SHP77 treated with DMSO at 0.1 percent for 48 hours (cell line): ENCODE results near the gene REM1.
"Not testable (repeated sequence)": the region's sequence is repeated elsewhere in the genome, so short reads cannot be mapped to it uniquely, and the experiment has no call there.

Source experiments
- DNase-seq: peaks from one replicate; lab custom pipeline; 2025; lab: John Stamatoyannopoulos, UW

The REM1 gene

DNA sequence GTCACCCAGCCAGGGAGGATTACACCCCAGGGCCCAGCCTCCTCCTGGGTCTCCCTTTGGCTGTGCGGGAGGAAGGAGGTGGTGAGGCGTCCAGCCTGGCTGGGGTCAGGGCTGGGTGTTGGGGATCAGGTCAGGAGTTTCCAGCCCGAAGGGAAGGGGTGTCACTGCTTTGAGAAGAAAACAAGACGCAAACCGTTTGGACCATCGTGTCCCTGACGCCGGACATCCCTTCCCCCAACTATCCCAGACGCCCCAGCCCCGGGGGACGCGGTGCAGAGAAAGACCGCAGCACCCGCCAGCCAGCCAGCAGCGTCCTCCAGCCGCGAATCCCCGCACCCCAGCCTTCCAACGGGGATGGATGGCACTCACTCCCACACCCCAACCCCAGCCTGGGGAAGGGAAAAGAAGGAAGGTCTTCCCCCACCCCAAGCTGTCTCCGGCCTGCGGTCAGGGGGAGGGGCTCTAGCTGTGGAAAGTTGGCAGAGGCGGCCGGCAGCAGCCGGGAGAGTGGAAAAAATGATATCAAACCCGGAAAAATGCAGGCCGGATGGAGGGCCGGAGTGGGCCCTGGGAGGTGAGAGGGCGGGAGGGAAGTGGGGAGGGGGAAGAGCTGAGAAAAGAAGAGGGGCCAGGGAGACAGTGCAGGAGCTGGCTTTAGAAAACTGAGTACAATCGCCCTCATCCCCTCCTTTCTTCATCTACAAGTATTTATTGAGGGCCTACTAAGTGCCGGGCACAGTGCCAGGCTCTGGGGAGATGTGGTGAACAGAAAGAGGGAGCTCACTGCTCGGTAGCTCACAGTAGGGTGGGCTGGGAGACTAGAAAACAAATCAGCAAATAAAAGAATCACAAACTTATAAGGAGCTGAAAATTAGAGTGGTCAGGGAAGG, 10.6 kb downstream of the REM1 start:
- no peak for DNase-seq

DNA sequence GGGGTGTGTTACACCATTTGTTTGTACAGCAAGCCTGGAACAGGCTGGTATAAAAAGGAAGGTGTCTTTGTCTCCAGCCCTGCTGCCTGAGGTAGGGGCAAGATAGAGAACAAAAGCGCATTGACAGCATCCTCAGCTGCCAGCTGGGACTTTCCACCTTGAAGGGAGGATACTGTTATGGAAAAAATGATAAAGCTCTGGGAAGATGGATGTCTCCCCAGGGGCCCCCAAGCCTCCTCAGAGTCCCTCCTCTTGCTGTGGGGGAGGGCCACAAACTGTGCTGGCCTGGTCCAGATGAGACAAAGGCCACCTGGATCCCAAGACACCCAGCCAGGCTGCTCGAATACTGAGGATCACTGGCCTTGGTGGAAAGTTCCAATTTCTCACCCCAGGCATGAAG, 13.0 kb downstream of the REM1 start:
- DNase-seq, result no peak

DNA sequence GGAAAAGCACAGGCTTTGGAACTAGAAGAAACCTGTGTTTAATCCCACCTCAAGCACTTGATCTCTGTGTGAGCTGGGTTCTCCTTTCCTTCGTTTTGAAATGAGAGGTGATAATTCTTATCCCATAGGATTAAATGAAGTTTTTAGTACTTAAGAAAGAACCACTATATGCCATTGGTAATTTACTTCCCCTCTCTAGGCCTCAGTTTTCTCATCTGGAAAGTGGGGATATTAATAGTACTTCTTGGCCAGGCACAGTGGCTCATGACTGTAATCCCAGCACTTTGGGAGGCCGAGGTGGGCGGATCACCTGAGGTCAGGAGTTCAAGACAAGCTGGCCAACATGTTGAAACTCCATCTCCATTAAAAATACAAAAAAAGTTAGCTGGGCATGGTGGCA, 14.1 kb downstream of the REM1 start:
- no peak for DNase-seq

DNA sequence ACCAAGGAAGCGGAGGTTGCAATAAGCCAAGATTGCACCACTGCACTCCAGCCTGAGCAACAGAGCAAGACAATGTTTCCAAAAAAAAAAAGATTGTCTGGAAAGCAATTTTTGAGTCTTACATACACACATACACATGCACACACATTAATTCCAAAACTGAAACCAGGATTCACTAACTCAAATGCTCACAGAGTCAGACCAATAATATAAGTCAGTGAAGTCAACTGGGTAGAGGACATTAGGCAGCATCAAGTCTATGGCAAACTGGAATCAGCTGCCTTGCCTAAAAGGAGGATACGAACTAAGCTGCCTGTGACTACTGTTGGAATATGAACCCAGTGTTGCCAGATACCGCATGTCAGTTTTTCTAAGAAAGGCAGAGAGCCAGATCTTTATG, 15.7 kb downstream of the REM1 start:
- DNase-seq, result no peak

DNA sequence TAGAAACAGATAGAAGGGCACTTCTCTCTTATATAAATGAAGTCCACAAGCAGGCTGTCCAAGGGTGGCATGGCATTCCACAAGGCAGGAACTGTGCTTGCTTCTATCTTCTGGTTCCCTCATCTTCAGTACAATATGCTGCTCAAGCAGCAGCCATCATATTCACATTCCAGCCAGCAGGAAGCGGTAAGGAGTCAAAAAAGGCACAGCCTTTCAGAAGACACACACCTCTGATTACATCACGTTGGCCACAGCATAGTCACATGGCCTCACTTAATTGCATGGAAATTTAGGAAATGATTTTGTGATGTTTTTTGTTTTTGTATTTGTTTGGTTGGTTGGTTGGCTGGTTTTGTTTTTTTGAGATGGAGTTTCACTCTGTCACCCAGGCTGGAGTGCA, 19.0 kb downstream of the REM1 start:
- DNase-seq, result no peak

DNA sequence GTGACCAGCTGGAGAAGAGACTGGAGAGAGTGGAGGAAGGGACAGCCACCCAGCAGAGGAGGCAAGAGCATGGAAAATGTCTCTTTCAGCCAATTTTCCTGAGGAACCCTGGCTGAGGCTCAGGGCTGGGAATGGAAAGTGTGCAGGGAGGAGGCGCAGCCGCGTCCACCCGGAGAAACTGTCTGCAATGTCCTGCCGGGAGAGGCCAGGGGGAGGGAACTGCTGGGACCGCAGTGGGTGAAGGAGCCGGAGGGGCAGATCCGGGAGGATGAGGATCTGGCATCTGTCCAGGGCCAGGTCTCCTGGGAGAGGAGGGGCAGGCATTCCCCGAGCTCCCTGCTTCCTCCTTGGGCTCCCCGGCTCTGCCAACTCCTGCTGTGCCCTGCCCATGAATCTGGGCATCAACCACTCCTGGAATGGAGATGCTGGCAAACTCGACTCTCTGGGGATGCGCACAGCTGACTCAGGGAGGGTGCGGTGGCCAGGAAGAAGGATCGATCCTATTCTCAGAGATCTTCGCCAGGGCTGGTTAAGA, 21.7 kb downstream of the REM1 start:
- DNase-seq, result no peak

DNA sequence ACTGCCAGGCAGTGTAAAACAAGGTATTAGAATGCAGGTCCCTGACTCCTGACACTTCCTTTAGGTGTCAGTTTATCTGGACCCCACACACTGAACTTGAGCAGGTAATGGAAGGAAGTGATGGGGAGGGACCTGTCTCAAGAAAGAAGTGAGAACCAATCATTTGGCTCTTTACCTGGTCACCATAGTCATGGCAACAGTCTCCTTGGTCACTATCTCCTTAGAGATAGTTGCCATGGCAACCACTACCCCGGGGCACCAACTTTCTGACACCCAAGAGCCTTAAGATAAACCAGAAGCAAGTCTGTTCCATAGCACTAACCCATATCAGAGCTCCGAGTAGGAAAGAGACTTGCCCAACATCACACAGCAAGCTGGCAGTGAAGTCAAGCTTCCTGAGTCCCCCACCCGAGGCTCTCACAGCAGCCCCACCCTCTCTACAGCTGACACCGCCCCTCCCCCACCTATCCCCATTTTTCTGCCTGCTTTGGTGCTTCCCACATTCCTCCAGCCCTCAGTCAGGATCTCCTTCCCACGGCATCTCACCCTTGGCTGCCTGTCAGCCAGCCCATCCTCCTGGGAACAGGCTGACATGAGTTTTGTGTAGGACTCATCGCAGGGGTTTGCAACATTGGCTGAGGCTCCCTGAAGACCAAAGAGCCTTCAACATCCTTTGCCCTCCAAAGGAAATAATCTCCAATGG, 22.9 kb downstream of the REM1 start:
- no peak for DNase-seq

DNA sequence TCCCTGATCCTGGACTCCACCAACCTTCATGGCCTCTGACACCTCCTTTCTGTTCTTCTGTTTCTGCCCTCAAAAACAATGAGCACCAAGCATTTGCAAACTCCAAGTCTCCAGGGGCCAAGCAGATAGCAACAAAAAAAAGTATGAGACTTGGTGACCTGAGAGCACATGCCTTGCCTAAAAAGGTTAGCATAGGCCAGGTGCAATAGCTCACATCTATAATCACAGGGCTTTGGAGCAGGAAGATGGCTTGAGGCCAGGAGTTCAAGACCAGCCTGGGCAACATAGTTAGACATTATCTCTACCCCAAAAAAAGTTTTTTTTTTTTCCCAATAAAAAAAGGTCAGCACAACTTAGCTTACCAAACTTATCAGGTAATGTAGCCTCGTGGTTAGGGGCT, 25.4 kb downstream of the REM1 start:
- DNase-seq, result no peak

DNA sequence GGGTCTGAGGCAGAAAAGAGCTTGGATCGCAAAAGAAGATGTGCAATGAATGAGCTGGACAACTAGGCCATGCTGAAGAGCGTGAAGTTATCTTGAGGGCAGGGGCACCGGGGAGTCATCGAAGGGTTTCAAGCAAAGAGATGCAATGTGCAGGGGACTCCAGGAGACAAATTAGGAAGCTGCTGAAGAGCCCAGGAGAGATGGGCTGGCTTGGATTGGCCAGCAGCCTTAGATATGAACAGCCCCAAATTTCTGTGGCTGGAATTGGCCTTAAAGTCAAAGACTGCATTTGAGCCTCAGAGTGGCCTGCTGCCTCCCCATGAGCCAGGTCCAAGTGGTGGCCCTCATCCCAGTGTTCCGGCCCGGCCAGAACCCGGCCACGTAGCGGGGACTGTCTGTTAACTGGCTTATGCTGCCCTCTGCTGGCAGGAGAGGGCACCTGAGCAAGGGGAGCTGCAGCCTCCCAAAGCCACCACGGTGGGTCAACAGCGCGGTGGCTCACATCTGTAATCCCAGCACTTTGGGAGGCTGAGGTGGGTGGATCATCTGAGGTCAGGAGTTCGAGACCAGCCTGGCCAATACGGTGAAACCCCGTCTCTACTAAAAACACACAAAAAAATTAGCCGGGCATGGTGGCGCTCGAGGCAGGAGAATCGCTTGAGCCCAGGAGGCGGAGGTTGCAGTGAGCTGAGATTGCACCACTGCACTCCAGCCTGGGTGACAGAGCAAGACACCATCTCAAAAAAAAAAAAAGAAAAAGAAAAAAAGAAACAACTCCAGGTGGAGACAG, 28.0 kb downstream of the REM1 start:
- peak; percentile 41 for DNase-seq

DNA sequence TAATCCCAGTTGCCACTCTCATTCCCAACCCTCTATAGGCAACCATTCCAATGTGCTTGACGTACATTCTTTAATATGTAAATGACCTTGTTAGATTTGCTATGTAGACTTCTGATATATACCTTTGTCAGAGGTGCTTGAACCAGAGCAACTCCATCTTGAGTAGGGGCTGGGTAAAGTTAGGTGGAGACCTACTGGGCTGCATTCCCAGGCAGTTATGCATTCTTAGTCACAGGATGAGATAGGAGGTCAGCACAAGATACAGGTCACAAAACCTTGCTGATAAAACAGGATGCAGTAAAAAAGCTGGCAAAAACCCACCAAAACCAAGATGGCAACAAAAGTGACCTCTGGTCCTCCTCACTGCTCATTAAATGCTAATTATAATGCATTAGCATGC, 30.8 kb downstream of the REM1 start:
- no peak for DNase-seq

DNA sequence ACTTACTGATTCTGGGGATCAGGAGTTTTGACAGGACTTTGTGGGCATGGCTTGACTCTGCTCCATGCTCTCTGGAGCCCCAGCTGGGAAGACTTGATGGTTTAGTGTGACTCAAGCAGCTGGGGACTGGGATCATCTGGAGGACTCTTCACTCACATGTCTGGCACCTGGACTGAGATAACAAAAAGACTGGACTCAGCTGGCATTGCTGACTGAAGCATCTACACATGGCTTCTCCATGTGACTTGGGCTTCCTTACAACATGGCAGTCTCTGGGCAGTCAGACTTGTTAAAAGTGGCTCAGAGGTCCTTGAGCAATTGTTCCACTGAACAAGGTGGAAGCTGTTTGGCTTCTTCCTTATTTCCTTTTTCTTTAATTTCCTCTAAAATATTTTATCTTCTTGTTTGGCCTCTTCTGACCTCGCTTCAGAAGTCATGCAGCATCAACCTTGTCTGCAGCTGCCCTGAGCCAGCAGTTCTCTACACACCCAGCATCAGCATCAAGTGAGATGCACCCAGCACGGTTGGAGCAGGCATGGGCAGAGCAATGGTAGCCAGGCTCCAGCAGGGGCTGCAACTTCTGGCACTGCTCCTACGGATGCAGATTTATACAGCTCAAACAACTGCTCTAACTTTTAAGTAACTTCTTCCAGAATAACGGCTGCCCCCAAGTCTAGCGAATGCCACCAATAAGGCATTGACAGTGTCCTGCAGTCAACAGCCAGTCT, 33.6 kb downstream of the REM1 start:
- DNase-seq, result no peak

DNA sequence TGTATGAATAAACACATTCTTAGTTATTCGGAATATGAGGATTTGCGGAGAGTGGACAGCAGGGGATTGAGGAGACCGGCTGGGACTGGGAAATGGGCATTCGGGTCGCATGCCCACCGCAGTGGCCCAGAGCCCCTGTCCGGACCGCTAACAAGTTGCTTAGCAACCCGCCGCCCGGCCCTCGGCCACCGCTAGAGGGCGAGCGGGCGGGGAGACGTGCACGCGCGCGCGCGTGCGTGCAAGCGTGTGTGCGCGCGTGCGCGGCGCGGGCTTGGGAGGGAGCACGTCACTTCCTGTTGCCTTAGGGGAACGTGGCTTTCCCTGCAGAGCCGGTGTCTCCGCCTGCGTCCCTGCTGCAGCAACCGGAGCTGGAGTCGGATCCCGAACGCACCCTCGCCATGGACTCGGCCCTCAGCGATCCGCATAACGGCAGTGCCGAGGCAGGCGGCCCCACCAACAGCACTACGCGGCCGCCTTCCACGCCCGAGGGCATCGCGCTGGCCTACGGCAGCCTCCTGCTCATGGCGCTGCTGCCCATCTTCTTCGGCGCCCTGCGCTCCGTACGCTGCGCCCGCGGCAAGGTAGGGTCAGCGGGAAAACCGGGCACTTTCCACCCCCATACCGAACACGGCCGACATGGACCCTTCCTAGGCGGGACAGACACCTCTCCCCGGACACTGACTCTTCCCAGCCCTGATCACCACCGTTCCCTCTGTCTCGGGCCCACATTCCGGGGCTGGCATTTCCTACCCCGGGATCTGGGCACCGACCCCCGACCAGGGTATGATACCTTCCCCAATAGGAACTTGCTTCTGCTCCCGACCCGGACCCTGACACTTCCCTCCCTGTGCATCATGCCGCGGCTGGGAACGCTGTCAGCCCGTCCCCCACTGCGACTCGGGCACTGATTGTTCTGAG, 39.3 kb downstream of the REM1 start, which contains the start of gene HM13:
Gene HM13, plus strand, starts transcription at position 289 of the 918 bp plus-strand sequence. Its CDS starts 110 bp downstream, at position 399.
- DNase-seq, result peak; percentile 82

DNA sequence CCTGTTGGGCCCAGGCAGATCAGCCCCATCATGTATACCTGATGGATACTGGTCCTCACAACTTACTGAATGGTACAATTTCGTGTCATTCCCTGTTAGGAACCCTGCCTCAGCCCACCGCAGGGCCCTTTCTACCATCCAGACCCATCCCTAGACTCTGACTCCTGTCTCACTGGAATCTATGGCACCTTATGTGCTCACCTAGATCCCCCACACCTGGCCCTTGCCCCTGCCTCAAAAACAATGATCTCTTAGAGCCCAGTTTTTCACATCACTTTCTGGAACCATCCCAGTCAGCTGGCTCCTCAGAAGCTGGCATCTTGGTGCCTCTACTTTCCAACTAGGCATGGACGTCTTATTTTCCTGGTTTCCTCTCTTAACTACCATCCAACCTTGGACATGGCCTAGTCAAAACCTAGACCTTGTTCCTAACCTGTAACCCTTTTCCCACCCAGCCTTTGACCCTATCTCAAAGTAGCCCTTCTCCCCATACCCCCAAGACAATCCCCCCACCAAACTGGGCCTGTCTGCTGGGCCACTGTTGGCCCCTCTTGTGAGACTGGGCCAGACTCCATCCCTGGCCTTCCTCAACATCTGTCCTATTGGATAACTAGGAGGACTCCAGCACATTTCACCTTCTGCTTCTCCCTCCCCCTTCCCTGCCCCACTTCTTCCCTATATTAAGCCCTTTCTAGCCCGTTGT, 40.1 kb downstream of the REM1 start:
- no peak for DNase-seq

DNA sequence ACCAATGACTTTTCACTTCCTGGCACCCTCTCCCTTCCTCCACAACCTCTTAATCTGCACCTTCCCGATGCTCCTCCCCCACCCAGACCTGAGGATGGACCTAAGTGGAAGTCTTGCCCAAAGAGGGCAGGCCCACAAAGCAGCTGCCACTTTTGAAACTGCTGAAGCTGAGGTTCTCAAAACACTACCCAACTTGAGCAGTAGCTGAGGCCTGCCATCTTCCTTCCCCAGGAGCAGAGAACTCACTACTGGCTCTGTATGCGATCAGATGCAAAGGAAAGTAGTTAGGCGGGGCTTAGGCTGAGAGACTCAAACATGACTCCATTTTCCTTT, 40.7 kb downstream of the REM1 start:
- no peak for DNase-seq

DNA sequence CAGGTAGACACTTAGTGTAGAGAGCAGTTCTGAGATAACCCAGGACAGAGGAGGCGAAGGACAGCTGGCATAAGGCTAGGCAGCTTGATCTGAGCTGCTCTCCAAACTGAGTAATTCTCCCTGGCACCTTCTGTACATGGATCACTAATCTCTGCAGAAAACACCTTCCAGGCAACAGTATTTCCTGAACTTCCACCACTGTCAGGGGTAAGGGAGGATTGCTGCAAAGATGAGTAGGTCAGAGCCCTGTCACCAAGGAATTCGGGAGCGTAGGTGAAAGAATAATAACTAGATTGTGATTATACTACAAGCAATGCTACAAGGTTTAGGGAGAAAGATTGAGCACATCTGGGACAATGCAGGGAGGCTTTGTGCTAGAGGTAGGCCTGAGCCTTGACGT, 41.1 kb downstream of the REM1 start:
- no peak for DNase-seq

DNA sequence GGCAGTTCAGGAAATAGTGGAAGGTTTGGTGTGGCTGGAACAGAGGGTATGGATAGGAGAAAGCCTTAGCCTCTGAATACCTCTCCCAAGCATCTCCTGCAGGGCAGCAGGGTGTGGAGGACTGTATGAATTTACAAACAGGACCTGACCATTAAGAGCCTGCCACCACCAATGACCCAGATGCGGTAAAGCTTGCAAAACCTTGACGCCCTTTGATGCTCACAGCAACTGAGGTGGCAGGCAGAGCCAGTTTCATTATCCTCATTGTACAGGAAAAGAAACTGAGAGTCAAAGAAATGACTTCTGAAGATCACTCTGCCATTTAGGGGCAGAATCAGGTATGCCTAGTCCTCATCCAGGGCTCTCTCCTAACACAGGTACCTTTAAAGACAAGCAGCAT, 41.6 kb downstream of the REM1 start:
- DNase-seq, result no peak

DNA sequence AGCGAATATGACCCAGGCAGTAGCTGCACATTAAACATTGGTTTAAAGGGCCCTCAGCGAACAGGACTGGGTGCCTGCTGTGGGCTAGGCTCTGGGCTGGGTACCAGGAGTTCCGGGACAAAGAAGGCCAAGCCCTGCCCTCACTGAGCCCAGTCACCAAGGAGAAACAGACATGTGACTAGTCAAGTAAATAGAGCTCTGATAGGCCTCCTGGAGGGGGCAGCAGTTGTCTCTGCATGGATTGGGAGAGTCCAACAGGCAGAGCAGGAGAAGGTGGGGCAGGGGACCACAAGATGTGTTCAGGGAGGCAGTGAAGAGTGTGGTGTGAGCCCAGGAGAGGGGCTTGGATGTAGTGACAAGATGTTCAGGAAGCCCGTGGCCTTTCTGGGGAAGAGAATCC, 42.3 kb downstream of the REM1 start:
- DNase-seq, result peak; percentile 37

DNA sequence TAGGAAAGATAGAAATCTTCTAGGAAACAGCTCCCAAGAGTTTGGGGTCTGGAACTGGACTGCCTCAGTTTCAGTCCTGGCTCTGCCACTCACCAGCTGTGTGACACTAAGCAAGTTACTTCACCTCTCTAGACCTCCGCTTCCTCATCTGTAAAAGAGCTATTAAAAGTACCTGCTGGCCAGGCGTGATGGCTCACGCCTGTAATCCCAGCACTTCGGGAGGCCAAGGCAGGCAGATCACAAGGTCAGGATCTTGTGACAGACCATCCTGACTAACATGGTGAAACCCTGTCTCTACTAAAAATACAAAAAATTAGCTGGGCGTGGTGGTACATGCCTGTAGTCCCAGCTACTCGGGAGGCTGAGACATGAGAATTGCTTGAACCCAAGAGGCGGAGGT, 46.2 kb downstream of the REM1 start:
- not testable (repeated sequence) for DNase-seq

DNA sequence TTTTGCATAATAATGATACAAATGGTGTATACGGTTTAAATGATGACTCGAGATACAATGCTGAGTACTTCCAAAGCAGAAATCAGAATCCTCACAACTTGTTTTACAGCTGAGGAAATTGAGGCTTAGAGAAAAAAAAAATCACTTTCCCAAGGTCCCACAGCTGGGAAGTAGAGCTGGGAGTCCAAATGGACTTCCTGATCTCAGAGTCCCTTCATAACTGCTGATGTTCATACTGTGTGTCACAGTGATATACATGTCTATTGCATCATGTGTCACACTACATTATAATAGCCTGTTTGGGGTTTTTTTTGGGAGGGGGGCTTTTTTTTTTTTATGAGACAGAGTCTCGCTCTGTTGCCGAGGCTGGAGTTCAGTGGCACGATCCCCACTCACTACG, 47.6 kb downstream of the REM1 start:
- DNase-seq, result no peak
